Measurements from ENCODE around the gene CERS6. TPM values are rescaled to one million over a fixed set of nuclear protein-coding genes. Genes with fewer than 3 reads are reported as not detected.
"Not testable (repeated sequence)": the region's sequence is repeated elsewhere in the genome, so short reads cannot be mapped to it uniquely, and the experiment has no call there.

CERS6 gene
- total RNA-seq, 1 donor from 2014 or later: 14.8 TPM

DNA sequence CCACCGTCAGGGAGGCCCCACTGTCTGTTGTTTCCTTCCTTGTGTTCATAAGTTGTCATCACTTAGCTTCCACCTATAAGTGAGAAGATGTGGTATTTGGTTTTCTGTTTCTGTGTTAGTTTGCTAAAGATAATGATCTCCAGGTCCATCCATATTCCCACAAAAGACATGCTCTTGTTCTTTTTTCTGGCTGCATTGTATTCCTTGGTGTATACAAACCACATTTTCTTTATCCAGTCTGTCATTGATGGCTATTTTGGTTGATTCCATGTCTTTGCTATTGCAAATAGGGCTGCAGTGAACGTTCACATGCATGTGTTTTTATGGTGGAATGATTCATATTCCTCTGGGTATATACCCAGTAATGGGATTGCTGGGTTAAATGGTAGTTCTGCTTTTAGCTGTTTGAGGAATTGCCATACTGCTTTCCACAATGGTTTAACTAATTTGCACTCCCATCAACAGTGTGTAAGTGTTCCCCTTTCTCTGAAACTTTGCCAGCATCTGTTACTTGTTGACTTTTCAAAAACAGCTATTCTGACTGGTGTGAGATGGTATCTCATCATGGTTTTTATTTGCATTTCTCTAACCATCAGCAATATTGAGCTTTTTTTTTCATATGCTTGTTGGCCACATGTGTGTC lies 189.7 kb downstream of the CERS6 start:
- no peak for ATAC-seq

DNA sequence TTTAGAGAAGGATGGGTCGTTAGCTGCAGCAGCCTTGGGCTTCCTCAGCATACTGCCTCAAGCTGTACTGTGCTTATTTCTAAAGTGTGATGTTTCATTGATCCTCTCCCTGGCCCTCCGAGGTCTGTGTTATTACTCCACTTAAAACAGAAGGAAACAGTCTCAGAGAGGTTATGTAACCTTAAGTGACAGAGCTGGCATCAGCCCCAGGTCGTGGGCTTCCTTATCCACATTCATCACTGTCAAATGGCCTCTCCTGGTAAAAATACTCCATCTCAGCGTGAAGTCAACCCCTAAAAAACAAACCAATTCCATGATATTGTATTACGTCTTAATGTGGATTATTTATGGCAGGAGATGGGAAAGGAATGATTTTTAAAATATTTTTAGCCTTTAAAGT lies 193.0 kb downstream of the CERS6 start:
- ATAC-seq: no peak

DNA sequence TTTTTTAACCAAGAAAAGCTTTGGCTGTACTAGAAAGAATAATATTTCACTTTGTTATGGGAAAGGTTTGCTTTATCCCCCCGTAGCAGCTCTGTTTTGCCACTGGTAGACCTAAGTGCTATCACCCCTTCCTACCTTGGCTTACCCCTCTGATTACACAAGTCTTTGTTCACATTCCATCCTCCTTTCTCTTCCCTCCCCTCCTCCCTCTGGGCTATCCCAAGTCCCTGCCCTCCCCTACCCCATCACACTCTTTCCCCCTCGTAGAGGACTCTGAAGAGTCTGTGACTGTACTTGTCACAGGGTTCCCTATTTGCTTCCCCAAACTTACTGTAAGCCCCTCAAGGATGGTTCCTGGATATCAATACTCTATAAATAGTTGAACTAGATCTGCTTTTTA lies 193.5 kb downstream of the CERS6 start:
- no peak for ATAC-seq

DNA sequence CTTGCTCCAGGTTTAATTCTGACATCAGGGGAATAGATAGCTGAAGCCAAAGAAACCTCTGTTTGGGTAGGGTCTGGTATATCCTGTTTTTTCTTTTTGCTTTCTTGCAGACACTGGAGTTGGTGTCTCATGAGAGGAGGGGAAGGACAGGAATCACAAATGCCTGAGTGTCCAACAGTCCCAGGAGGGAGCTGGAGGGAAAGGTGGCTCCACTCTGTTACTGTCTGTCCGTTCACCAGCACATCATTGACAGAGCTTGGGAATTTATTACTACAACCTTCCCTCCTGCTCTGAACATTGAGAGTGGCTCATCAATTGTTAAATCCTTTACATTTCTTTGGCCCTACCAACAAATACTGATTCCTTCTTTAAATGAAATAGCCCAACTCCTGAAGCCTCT lies 194.1 kb downstream of the CERS6 start:
- no peak for ATAC-seq

DNA sequence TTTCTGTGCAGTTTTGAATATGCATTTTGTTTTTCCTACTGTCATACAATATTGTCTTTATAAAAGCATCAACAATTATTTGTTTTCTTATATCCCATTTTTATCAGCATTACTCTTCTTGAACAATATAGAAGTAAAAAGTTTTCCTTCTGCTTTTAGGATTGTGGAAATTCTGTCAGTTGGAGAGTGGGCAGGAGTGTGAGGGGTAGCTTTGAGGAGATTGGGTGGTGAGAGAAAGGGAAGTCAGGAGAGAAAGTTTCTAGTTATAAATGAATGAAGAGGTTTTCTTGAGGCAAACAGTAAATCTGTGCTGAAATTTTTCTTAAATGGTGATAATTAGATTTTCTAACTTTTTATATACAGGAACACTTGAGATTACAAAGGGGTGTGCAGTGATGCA lies 194.7 kb downstream of the CERS6 start:
- ATAC-seq: no peak

DNA sequence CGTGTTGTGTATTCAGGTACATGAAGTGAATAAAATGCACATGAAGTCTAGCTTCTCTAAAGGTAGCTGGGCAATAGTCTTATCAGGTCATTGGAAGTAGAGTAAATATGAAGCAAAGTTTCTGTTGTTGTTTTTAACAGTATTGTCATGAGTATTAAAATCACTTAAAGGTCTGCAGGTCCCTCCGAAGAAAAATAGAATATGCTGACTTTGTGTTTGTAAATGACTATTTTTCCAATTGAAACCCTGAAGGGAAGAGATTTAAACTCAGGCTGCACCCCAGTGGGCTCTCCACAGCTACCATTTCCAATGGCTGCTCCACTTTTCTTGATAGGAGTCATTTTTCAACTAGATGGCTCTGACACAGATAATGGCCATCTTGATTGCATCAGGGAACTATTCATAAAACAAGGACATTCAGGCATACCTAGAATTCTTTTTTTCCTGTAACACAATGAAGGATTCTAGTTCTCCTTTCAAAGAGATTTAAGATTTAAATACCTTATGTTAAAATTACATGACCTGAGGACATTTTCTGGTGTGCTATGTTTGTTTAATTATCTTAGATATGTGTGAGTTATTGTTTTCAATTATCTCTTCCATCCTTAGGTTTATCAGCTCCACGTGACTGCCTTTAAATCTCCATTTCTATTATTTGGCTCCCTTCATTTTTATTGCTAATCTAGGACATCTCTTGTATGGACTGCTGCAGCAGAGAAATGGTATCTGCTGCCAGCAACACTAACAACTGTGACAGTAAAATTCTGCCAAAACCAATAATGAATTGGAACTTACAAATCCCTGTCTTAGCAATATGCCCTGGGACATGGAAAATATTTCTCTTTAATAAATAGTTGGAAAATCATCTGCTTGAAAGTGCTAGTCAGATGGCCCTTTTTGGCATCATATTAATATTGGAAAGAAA lies 197.2 kb downstream of the CERS6 start:
- ATAC-seq: no peak

DNA sequence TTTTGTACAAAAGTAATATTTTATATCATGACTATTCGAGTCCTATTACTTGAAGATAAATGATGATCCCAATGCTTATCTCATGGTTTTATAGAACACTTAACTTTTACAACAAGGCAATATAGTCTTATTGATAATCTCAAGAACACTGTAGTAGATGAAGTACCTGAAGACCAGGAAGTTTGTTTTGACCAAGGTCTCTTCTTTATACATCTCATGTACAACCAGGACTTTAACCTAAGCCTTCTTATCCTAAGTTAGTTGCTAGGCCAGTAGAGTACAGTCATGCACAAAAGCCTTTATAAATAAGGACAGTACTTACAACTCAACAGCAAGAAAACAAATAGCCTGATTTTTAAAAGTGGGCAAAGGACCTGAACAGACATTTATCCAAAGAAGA lies 198.6 kb downstream of the CERS6 start:
- ATAC-seq: no peak

DNA sequence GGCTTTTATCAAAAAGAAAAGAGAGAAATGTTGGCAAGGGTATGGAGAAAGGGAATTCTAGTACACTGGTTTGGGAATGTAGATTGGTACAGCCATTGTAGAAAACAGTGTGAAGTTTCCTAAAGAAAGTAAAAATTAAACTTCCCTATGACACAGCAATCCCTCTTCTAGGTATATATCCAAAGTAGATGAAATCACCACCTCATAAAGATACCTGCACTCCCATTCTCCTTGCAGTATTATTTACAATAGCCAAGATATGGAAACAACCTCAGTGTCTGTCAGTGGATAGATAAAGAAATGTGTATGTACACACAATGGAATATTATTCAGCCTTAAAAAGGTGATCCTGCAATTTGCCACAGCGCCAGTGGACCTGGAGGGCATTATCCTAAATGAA lies 199.1 kb downstream of the CERS6 start:
- no peak for ATAC-seq

DNA sequence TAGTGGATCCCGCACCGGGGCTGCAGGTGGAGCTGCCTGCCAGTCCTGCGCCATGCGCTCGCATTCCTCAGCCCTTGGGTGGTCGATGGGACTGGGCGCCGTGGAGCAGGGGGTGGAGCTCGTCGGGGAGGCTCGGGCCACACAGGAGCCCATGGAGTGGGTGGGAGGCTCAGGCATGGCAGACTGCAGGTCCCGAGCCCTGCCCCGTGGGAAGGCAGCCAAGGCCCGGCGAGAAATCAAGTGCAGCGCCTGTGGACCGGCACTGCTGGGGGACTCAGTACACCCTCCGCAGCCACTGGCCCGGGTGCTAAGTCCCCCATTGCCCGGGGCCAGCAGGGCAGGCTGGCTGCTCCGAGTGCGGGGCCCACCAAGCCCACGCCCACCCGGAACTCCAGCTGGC lies 201.3 kb downstream of the CERS6 start:
- ATAC-seq: not testable (repeated sequence)

DNA sequence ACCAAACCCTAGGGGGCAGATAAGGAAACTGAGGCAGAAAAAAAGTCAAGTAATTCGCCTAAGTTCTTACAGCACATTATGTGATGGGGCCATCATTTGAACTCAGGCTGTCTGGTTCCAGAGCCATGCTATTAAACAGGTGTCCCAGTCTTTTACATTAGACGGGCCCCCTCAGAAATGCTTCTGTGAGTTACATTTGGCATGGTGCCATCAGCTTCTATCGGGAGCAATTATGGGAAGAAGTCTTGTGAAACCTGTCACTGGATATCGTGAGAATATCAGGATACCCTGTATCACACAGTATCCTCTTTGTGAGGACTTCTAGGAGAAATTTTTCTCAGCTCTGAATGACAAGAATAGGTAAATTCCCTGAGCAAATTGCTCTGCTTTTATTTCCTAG lies 202.6 kb downstream of the CERS6 start:
- no peak for ATAC-seq

DNA sequence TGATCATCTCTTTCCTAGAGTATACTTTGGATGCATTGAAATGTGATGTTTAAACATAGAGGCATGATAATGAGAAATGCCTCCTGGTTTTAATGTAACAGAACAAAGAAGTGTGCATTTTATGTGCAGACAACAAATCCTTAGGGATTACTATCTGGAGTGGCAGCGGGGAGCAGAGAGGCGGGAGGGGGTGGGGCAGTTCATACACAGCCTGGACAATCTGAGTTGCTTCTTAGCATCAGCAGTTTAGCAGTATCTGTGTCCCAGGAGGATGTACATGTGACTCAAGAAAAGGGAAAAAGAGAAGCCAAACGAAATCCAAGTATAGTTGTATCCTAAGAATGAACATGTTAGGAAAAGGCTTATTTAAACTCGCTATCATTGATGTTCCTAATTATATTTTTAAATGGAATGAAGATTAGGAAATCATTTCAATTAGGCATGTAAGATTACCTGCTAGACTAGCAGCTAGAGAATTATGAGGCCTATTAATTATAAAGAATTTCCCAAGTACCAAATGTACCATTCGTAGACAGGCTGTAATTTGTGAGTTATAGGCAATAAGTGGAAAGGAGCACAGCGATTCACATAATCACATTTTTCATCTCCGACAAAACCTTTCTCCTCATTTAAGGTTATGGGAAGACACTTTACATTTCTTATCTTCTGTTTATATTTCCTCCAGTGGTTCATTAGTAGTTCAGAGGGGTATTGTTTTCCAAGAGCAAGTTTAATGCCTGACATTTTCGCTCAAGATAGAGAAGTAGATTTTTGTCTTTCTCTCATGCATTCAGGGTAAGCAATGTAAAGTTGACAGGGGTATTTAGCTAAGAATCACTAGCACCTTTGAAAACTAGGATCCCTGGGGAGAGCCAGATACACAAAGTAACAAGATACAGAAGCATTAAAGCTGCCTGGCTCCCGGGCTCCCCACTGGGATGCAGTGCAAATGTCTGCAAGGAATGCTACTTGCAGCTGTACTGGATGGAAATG lies 205.1 kb downstream of the CERS6 start:
- no peak for ATAC-seq

DNA sequence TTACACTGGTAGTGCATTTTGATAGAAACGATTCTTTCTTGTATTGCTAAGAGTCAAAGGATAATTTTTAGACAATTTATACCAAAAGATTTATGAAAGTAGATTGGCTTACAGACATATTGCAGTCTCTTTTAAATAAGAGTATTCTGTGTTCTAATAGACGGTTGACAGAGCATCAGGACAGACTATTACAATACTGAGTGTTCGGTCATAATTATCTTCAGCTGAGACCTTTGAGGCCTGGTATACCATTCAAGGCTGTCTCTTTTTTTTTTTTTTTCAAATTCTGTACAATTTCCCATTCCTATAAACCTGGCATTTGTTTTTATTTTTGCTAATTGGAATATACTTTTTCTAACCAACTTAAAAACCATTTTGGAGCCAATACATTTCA lies 205.8 kb downstream of the CERS6 start:
- no peak for ATAC-seq

DNA sequence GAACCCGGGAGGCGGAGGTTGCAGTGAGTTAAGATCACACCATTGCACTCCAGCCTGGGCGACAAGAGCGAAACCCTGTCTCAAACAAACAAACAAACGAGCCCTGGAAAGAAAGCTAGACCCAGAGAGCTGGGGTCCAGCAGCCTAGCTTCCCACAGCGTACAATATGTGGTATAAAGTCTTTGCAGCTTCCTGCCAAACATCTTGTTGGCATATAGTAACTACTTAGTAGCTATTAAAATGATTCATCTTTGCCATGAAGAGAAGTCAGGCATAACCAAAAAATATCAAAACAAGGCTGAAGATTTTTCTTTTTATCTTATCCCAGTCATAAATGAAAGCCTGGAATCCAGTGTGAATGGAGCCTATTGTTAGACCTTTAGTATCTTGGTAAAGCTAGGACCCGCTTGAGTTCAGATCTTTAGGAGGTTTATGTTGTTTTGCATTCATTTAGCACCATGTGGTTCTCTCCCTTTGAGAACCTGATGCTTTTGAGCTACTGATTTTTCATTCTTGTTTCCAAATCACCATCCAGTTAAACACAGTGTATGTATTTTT lies 206.7 kb downstream of the CERS6 start:
- no peak for ATAC-seq

DNA sequence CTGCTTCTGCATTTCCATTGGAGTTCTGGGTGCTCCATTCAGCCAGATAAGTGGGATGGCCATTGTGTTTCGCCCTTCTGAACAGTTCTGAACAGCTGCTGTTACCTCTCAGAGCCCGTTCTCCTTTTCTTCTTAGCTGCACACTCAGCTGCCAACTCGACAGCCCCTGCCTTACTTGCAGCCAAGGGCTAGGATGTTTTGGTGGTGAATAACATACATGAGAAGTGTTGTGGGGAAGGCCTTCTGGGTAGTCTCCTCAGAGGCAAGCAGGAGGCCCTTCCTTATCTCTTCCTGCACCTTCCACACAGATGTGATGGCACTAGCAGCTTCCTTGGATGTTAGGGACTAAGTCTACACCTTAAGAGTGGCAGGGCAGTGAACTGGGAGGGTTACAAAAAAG lies 207.9 kb downstream of the CERS6 start:
- ATAC-seq: no peak

DNA sequence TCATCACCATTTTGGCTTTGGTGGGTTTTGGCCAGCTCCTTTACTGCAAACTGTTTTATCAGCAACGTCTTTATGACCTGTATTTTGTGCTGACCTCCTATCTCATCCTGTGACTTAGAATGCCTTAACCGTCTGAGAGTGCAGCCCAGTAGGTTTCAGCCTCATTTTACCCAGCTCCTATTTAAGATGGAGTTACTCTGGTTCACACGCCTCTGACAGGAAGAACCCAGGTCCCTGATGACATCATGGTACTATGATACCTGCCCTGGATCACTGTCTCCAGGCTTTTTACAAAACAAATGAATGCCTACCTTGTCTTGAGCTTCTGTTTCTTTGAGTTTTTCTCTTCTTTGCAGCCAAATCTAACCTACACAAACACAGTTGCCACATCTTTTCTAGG lies 208.6 kb downstream of the CERS6 start:
- ATAC-seq: not testable (repeated sequence)

DNA sequence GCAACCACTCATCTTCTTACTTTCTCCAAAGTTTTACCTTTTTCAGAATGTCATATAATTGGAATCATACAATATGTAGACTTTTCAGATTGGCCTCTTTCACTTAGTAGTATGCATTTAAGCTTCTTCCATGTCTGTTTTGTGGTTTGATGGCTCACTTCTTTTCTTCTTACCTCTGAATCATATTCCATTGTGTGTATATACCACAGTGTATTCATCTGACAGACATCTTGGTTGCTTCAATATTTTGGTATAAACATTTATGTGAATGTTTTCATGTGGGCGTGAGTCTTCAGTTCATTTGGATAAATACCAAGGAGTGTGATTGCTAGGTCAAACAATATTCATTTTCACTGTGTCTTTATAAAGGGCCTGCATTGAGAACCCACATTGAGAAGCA lies 210.3 kb downstream of the CERS6 start:
- ATAC-seq: no peak

DNA sequence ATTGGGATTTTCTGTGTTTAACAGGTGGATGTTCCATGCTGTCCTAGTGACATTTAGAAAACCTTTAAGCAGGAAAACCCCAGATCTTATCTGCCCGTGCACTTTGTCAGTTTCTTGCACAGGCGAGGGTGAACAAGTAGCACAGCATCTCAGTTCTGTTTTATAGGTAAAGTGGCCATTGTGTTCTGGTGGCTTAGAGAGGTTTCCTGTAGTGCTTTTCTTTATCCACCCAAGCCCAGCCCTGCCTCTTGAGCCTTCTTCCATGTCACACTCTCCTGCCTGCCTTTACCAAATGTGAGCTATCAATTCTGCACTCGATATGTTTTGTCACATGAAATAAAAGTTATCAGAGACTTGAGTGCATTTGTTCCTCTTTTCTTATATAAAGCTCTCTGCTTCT lies 211.1 kb downstream of the CERS6 start:
- no peak for ATAC-seq

DNA sequence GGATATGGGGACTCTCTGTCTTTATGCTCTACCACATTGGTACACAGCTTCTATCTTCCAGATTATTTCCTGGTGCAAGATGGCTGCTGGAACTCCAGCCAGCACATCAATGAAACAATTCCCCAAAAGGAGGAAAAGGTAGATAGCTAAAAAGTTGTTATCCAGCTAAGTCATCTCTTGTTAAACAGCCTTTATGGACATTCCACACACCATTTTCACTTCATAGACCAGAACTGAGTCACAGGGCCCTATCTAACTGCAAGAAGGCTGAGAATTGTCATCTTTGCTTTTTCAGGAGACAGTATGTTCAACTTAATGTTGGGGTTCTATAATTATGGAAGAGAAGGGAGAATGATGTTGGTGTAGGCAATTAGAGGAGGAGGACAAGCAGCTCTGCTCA lies 213.1 kb downstream of the CERS6 start:
- ATAC-seq: no peak

DNA sequence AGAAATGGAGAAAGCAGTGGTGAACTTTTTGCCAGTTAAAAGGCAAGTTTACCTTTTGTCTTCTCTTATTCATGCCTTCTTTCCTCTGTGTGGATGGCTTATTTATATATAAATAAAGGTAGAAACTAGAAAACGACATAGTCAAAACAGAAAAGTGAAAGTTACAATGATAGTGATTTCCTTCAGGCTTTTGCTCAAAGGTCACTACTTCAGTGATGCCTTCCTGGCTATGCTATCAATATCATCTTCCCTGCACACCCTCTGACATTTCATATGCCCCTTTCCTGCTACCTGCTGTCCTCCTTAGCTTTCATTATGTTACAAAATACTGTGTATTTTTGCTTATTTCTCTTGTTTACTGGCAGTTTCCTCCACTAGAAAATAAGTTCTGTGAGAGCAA lies 214.4 kb downstream of the CERS6 start:
- no peak for ATAC-seq

DNA sequence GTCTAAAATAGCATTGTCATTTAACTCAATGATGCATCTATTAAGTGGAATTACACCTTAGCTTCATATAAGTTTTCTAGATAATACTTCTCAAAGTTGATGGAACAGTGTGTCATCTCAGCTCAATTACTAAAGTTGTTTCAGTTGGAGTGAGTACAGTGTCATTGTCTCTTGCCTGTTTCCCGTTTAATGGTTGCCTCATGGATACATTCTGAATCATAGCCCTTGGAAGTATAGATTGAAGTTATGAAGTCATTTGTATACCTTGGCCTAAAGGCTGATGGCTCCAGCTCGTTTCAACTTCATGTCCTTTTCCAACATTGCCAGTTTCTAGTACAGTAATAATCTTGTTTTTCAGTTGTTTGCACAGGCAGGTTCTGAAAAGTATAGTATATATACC lies 215.9 kb downstream of the CERS6 start:
- ATAC-seq: peak; percentile 47

DNA sequence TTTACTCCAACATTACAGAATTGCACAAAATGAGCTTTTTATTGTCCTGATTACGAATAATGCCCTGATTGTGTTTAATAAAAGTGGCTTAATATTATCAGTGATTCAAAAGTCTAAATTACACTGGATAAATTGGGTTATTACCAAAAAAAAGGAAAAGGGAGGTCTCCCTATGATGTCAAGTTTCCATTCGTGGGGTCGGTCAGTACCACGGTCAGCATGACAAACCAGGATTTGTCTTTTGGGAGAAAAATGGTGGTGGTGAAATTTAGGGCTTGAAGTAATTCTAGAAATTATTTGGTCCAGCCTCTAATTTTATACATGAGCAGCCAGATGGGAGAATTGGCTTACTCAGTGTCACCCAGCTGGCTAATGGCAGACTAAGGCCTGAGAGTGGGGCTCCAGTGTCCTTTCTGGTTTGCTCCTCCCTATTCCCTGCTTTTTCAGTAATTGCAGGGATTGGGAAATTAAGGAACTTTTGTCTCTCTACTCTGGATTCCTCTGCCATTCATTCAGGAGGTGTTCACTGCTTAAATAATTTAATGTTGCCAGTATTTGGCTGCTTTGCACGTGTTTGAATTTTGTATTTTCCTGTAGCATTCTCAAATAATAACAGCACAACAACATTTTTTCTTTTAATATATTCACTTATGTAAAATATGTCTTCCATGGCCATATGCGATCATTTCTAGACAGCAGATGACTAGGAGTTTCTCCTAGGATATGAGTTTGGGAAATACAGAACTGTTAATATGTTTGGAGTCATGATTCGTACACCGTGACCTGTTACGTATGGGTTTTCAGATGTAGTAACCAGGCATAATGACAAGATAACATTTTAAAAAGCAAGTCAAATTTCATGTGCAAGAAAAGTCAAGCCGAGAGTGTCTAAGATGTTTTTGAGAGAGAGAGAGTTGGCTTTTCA lies 217.5 kb downstream of the CERS6 start:
- no peak for ATAC-seq
